CD14-positive monocyte (primary cell): ENCODE results near the gene RPTOR. TPM values are rescaled to one million over a fixed set of nuclear protein-coding genes. Genes with fewer than 3 reads are reported as not detected.

Experiments used
- DNase-seq, 3 donors: peaks; one replicate each; pipeline ENCODE4 v3.0.0-alpha.2; 2011 to 2022
- H2AFZ ChIP-seq: 2 replicates; pipeline ENCODE4 v1.6.0; 2012; ENCODE audit warnings: mild to moderate bottlenecking, low read depth, low read length, inconsistent platforms; ENCODE audit not compliant: insufficient read depth, poor library complexity, severe bottlenecking
- H3K27ac ChIP-seq, 2 donors: 1 replicate in 1 of 2; 2 replicates in 1 of 2; pipeline ENCODE4 v1.5.1; 2012 to 2013; ENCODE audit warnings: low read length in 2 of 2, control low read depth in 1 of 2, inconsistent platforms in 1 of 2, low read depth in 1 of 2, mild to moderate bottlenecking in 1 of 2
- H3K27me3 ChIP-seq, 2 donors: one replicate each; pipeline versions ENCODE4 v1.6.0 to v1.6.1; 2011 to 2013; ENCODE audit warnings: low read length in 2 of 2; ENCODE audit not compliant: control insufficient read depth in 2 of 2, insufficient read depth in 2 of 2
- H3K36me3 ChIP-seq, 2 donors: replicated peaks in 1 of 2; 1 replicate in 1 of 2; 2 replicates in 1 of 2; pipeline versions ENCODE4 v1.5.1 to v1.6.1; 2012 to 2013; ENCODE audit warnings: low read length in 2 of 2, control low read depth in 1 of 2, inconsistent platforms in 1 of 2, mild to moderate bottlenecking in 1 of 2; ENCODE audit not compliant: insufficient read depth in 2 of 2, control insufficient read depth in 1 of 2
- H3K4me1 ChIP-seq, 2 donors: 1 replicate in 1 of 2; 2 replicates in 1 of 2; pipeline versions ENCODE4 v1.5.1 to v1.6.1; 2012 to 2013; ENCODE audit warnings: low read length in 2 of 2, control low read depth in 1 of 2, inconsistent platforms in 1 of 2, mild to moderate bottlenecking in 1 of 2, moderate library complexity in 1 of 2; ENCODE audit not compliant: insufficient read depth in 2 of 2, control insufficient read depth in 1 of 2
- H3K4me2 ChIP-seq: replicated peaks from 2 replicates; pipeline ENCODE3; 2012; ENCODE audit warnings: low read length, moderate library complexity, mild to moderate bottlenecking; ENCODE audit not compliant: poor library complexity, severe bottlenecking; ENCODE audit errors: extremely low read depth
- H3K4me3 ChIP-seq, 3 experiments: fragments of 200-600 bp in 1 of 3; sonication (generic) in 1 of 3; replicated peaks in 1 of 3; 1 replicate in 2 of 3; 2 replicates in 1 of 3; pipeline ENCODE4 v1.5.1; 2011 to 2013; ENCODE audit warnings: low read length in 3 of 3, mild to moderate bottlenecking in 3 of 3, control low read depth in 2 of 3, low read depth in 2 of 3, inconsistent platforms in 1 of 3, moderate library complexity in 1 of 3
- H3K79me2 ChIP-seq: 2 replicates; pipeline ENCODE4 v1.6.0; 2012; ENCODE audit warnings: mild to moderate bottlenecking, control low read depth, inconsistent platforms, low read length, moderate library complexity; ENCODE audit not compliant: insufficient read depth
- H3K9ac ChIP-seq: 2 replicates; pipeline ENCODE4 v1.6.0; 2017; ENCODE audit warnings: low read length, mild to moderate bottlenecking; ENCODE audit not compliant: insufficient read depth, poor library complexity, severe bottlenecking
- H3K9me3 ChIP-seq, 2 donors: replicated peaks in 1 of 2; 1 replicate in 1 of 2; 2 replicates in 1 of 2; pipeline versions ENCODE4 v1.5.1 to v1.6.1; 2012 to 2013; ENCODE audit warnings: low read length in 2 of 2, control low read depth in 1 of 2; ENCODE audit not compliant: control insufficient read depth in 1 of 2, insufficient read depth in 1 of 2
- H4K20me1 ChIP-seq: 2 replicates; pipeline ENCODE4 v1.6.0; 2012; ENCODE audit warnings: mild to moderate bottlenecking, low read length, control low read depth, moderate library complexity; ENCODE audit not compliant: insufficient read depth
- H3K27ac Mint-ChIP-seq, 7 donors: one replicate each; pipeline ENCODE4 v1.8.0; 2020; ENCODE audit warnings: mild to moderate bottlenecking in 7 of 7, mixed read lengths in 7 of 7, moderate library complexity in 6 of 7, inconsistent platforms in 2 of 7
- H3K27me3 Mint-ChIP-seq, 3 donors: one replicate each; pipeline ENCODE4 v1.8.0; 2021 to 2022; ENCODE audit warnings: low read depth in 3 of 3, mild to moderate bottlenecking in 3 of 3, mixed read lengths in 3 of 3, moderate library complexity in 3 of 3, inconsistent platforms in 1 of 3
- H3K36me3 Mint-ChIP-seq, 2 donors: one replicate each; pipeline ENCODE4 v1.8.0; 2020; ENCODE audit warnings: mixed read lengths in 2 of 2, inconsistent platforms in 1 of 2, mild to moderate bottlenecking in 1 of 2
- H3K4me1 Mint-ChIP-seq: one replicate; pipeline ENCODE4 v1.8.0; 2020; ENCODE audit warnings: mild to moderate bottlenecking, mixed read lengths
- H3K4me3 Mint-ChIP-seq, 2 donors: one replicate each; pipeline ENCODE4 v1.8.0; 2020; ENCODE audit warnings: mild to moderate bottlenecking in 2 of 2, mixed read lengths in 2 of 2, moderate library complexity in 1 of 2
- H3K9me3 Mint-ChIP-seq, 7 donors: one replicate each; pipeline ENCODE4 v1.8.0; 2020 to 2022; ENCODE audit warnings: mixed read lengths in 7 of 7, mild to moderate bottlenecking in 6 of 7, moderate library complexity in 6 of 7, inconsistent platforms in 2 of 7
- CTCF ChIP-seq: fragments of 200-600 bp; IDR thresholded peaks from one replicate; pipeline ENCODE4 v1.8.0; 2022; ENCODE audit warnings: antibody characterized with exemption, mild to moderate bottlenecking
- WGBS: methylation state at CpG from one replicate; pipeline ENCODE4 v1.1.5; 2013; ENCODE audit warnings: missing lambda C conversion rate; ENCODE audit not compliant: insufficient coverage; 5-methylcytosine and 5-hydroxymethylcytosine counted together
- intact Hi-C, 2 donors: fragments of 100-400 bp; cut with micrococcal nuclease; formaldehyde crosslinking; loops; one replicate each; pipeline versions ENCODE4 v1.15.0 to v1.15.1; 2023
- polyA plus RNA-seq, 3 donors: library from polyadenylated mRNA; depleted of rRNA in 1 of 3; unstranded in 2 of 3; stranded (reverse) in 1 of 3; fragments of 300-500 nt in 2 of 3; fragments of >200 nt in 1 of 3; fragmentation: Illumina TruSeq in 2 of 3; gene quantifications; 1 replicate in 2 of 3; 2 replicates in 1 of 3; pipeline ENCODE4 v1.2.3, GENCODE V29; 2012 to 2021

The RPTOR gene
- polyA plus RNA-seq, 3 donors, result 1.1 to 8.7 (median 2.6) TPM

GRCh38 chr17:80921159-80921558 lies 376.5 kb downstream of the RPTOR start:
- intact Hi-C loops, result no loop called here
- Mint-ChIP-seq H3K27ac (no peak overlapping the region), H3K27me3 (peaks cover 0 to 2% (median 0%) of the 10 kb centered on the region in 3 donors), H3K4me3 (no peak overlapping the region), H3K36me3 (peaks cover 40 to 63% of the 10 kb centered on the region in 2 donors), H3K4me1 (no peaks in the 10 kb centered on the region), H3K9me3 (no peaks in the 10 kb centered on the region)
- Histone ChIP-seq H3K4me1 (no peaks in the 10 kb centered on the region), H4K20me1 (no peaks in the 10 kb centered on the region), H3K79me2 (no peaks in the 10 kb centered on the region), H3K36me3 (peaks cover 30 to 58% of the 10 kb centered on the region in 2 donors), H3K9ac (no peak overlapping the region), H3K4me2 (no peak overlapping the region), H3K9me3 (no peaks in the 10 kb centered on the region), H3K4me3 (no peak overlapping the region), H3K27ac (no peak overlapping the region), H3K27me3 (no peaks in the 10 kb centered on the region), H2AFZ (no peak overlapping the region)
- TF ChIP-seq CTCF, result no peak
- no peak for DNase-seq
- WGBS, result 99% methylated on average over 20 of the region's 22 CpGs

- Mint-ChIP-seq H3K27ac (peak overlapping the region in 1 of 7 donors; percentile 54), H3K9me3 (no peaks in the 10 kb centered on the region), H3K36me3 (peaks cover 48 to 64% of the 10 kb centered on the region in 2 donors), H3K4me3 (no peak overlapping the region), H3K4me1 (no peaks in the 10 kb centered on the region), H3K27me3 (peaks cover 0 to 2% (median 0%) of the 10 kb centered on the region in 3 donors)
- H3K4me1 ChIP-seq, result no peaks in the 10 kb centered on the region
- H3K4me2 ChIP-seq, result no peak overlapping the region
- no peaks in the 10 kb centered on the region for H3K79me2 ChIP-seq
- WGBS, result 96% methylated on average over 19 of the region's 28 CpGs
- peaks cover 37 to 63% of the 10 kb centered on the region in 2 donors for H3K36me3 ChIP-seq
- H3K9ac ChIP-seq, result no peak overlapping the region
- intact Hi-C loops, result no loop called here
- no peak overlapping the region for H2AFZ ChIP-seq
- no peaks in the 10 kb centered on the region for H3K27me3 ChIP-seq
- H3K9me3 ChIP-seq, result no peaks in the 10 kb centered on the region
- no peak for TF ChIP-seq CTCF
- no peak for DNase-seq
- no peak overlapping the region for H3K4me3 ChIP-seq
- H3K27ac ChIP-seq, result no peak overlapping the region
- H4K20me1 ChIP-seq, result no peaks in the 10 kb centered on the region
Measured at GRCh38 chr17:80921741-80922579, 377.3 kb downstream of the RPTOR start.
